Peyer's patch (tissue), 4 donors: ENCODE results near the gene BTG1. TPM values are rescaled to one million over a fixed set of nuclear protein-coding genes. Genes with fewer than 3 reads are reported as not detected.

ENCODE experiments used
- DNase-seq, 3 donors: peaks; one replicate each; pipeline ENCODE4 v3.0.0-alpha.2; 2017 to 2019
- H3K27ac ChIP-seq, 4 donors: fragments of 200-600 bp; sonication (generic); one replicate each; pipeline ENCODE4 v1.5.1; 2016 to 2019
- H3K27me3 ChIP-seq, 2 donors: fragments of 200-600 bp; sonication (generic); one replicate each; pipeline ENCODE4 v1.5.1; 2019
- H3K36me3 ChIP-seq, 3 donors: fragments of 200-600 bp; sonication (generic); one replicate each; pipeline ENCODE4 v1.5.1; 2016 to 2019
- H3K4me1 ChIP-seq, 4 donors: fragments of 200-600 bp; sonication (generic); one replicate each; pipeline ENCODE4 v1.5.1; 2016 to 2019
- H3K4me3 ChIP-seq, 4 donors: fragments of 200-600 bp; sonication (generic); 1 replicate in 3 of 4; 2 replicates in 1 of 4; pipeline ENCODE4 v1.5.1; 2016 to 2019; ENCODE audit warnings: mild to moderate bottlenecking in 1 of 4
- H3K9me3 ChIP-seq, 4 donors: fragments of 200-600 bp; sonication (generic); one replicate each; pipeline ENCODE4 v1.5.1; 2016 to 2019; ENCODE audit warnings: mild to moderate bottlenecking in 1 of 4
- CTCF ChIP-seq, 6 experiments: fragments of 450-650 bp in 4 of 6; fragments of 200-600 bp in 2 of 6; sonication (generic) in 1 of 6; IDR thresholded peaks; one replicate each; pipeline ENCODE4 v1.5.1; 2017 to 2019; ENCODE audit warnings: antibody characterized with exemption in 6 of 6, mild to moderate bottlenecking in 3 of 6, moderate library complexity in 1 of 6
- POLR2A ChIP-seq, 2 donors: fragments of 450-650 bp; IDR thresholded peaks; one replicate each; pipeline ENCODE4 v1.5.1; 2017; ENCODE audit warnings: antibody characterized with exemption in 2 of 2, mild to moderate bottlenecking in 2 of 2, moderate library complexity in 2 of 2
- total RNA-seq, 4 donors: library from RNA; depleted of rRNA; stranded (reverse); fragments of >200 nt; gene quantifications; one replicate each; pipeline ENCODE4 v1.1.0, GENCODE V29; 2016

The BTG1 gene
- total RNA-seq, 4 donors from 2014 or later, result 49.2 to 111 (median 69.2) TPM

GRCh38 chr12:92133795-92134637 lies 11.6 kb downstream of the BTG1 start:
- Histone ChIP-seq H3K27me3 (no peaks in the 10 kb centered on the region), H3K4me3 (peak overlapping the region in 2 of 4 donors; percentile 2 to 5), H3K27ac (peak overlapping the region; percentile 18 to 99 (median 74)), H3K36me3 (no peaks in the 10 kb centered on the region), H3K4me1 (peaks cover 0 to 58% (median 14%) of the 10 kb centered on the region in 4 donors), H3K9me3 (no peaks in the 10 kb centered on the region)
- no peak for TF ChIP-seq CTCF (IDR thresholded peaks at IDR 0.05)
- TF ChIP-seq POLR2A (IDR thresholded peaks at IDR 0.05), result no peak
- DNase-seq, result no peak

- Histone ChIP-seq H3K27me3 (no peaks in the 10 kb centered on the region), H3K36me3 (no peaks in the 10 kb centered on the region), H3K4me1 (peaks cover 0 to 49% (median 14%) of the 10 kb centered on the region in 4 donors), H3K27ac (peak overlapping the region in 2 of 4 donors; percentile 22 to 99), H3K4me3 (no peak overlapping the region), H3K9me3 (no peaks in the 10 kb centered on the region)
- no peak for TF ChIP-seq CTCF (IDR thresholded peaks at IDR 0.05)
- TF ChIP-seq POLR2A (IDR thresholded peaks at IDR 0.05), result no peak
- no peak for DNase-seq
Observed at GRCh38 chr12:92133171-92133570, 12.5 kb downstream of the BTG1 start.

- Histone ChIP-seq H3K36me3 (no peaks in the 10 kb centered on the region), H3K27ac (peak overlapping the region in 2 of 4 donors; percentile 12 to 48), H3K9me3 (no peaks in the 10 kb centered on the region), H3K4me1 (peaks cover 0 to 41% (median 14%) of the 10 kb centered on the region in 4 donors), H3K27me3 (no peaks in the 10 kb centered on the region), H3K4me3 (no peak overlapping the region)
- peak in 1 of 6 experiments; percentile 10 for TF ChIP-seq CTCF (IDR thresholded peaks at IDR 0.05)
- TF ChIP-seq POLR2A (IDR thresholded peaks at IDR 0.05), result no peak
- no peak for DNase-seq
Observed at GRCh38 chr12:92132288-92132687, 13.4 kb downstream of the BTG1 start.

GRCh38 chr12:92130999-92131398 lies 14.6 kb downstream of the BTG1 start:
- Histone ChIP-seq H3K4me1 (peaks cover 0 to 31% (median 12%) of the 10 kb centered on the region in 4 donors), H3K27me3 (no peaks in the 10 kb centered on the region), H3K4me3 (no peak overlapping the region)

GRCh38 chr12:92129609-92130008 lies 16.0 kb downstream of the BTG1 start:
- H3K4me3 ChIP-seq, result no peak overlapping the region
- no peak for DNase-seq
- H3K36me3 ChIP-seq, result no peaks in the 10 kb centered on the region
- H3K27ac ChIP-seq, result no peak overlapping the region
- H3K27me3 ChIP-seq, result no peaks in the 10 kb centered on the region
- no peak for TF ChIP-seq POLR2A (IDR thresholded peaks at IDR 0.05)
- TF ChIP-seq CTCF (IDR thresholded peaks at IDR 0.05), result no peak
- peaks cover 0 to 18% (median 6%) of the 10 kb centered on the region in 4 donors for H3K4me1 ChIP-seq
- H3K9me3 ChIP-seq, result no peaks in the 10 kb centered on the region

More at GRCh38 chr12:92130999-92131398, 14.6 kb downstream of the BTG1 start:
- Histone ChIP-seq H3K36me3 (no peaks in the 10 kb centered on the region), H3K9me3 (no peaks in the 10 kb centered on the region), H3K27ac (peak overlapping the region in 1 of 4 donors; percentile 38)
- TF ChIP-seq POLR2A (IDR thresholded peaks at IDR 0.05), result no peak
- TF ChIP-seq CTCF (IDR thresholded peaks at IDR 0.05), result no peak
- no peak for DNase-seq
